ENCODE data around the gene DNAJB11.

- TF ChIP-seq EZH2 (IDR thresholded peaks at IDR 0.05) (no peak), CTCF (IDR thresholded peaks at IDR 0.05 in 2 of 3, conservative IDR thresholded peaks at IDR 0.05 in 1 of 3; ENCODE audit: borderline replicate concordance in 1 of 3, insufficient read depth in 1 of 3, low read depth in 2 of 3, low read length in 2 of 3) (no peak), SIN3A (IDR thresholded peaks at IDR 0.05; ENCODE audit: low read depth) (no peak), ZNF274 (IDR thresholded peaks at IDR 0.05; ENCODE audit: low read depth, low read length) (no peak), YY1 (IDR thresholded peaks at IDR 0.05; ENCODE audit: extremely low read depth, insufficient replicate concordance, low read depth, low read length) (no peak), REST (IDR thresholded peaks at IDR 0.05; ENCODE audit: low read depth) (no peak), POLR2A (IDR thresholded peaks at IDR 0.05; ENCODE audit: borderline replicate concordance, extremely low read depth, insufficient read depth, insufficient read length) (no peak), MAX (IDR thresholded peaks at IDR 0.05) (no peak), JUND (IDR thresholded peaks at IDR 0.05) (no peak), ZFX (IDR thresholded peaks at IDR 0.05) (no peak), SP1 (IDR thresholded peaks at IDR 0.05; ENCODE audit: low read depth) (no peak)
These were observed 16.7 kb downstream of the DNAJB11 start for GRCh38 chr3:186587183-186587582.

Measured in HCT116 (cell line).